ENCODE results near the gene FGF2. TPM values are rescaled to one million over a fixed set of nuclear protein-coding genes. Genes with fewer than 3 reads are reported as not detected.

FGF2 gene
- total RNA-seq, 1 experiment from 2014 or later = 99.0 TPM

DNA sequence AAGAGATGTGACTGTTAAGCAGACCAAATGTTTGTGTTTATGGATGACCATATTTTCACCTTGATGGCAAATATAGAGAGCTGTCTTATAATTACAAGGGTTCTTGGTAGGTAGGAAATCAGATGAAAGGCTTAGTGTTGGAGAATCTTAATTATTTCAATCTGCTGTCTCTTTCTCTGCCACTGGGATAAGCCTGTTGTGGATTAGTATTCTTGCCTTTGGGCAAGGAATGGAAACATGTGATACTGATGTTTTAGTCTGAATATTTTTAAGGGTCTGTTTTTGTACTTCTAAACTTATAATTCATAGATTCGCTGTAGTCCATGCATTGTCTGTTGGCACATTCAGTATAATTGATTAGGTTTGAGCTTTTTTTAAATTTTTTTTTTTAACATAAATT is 119.5 kb downstream of the FGF2 start:
- H3K4me1 ChIP-seq (ENCODE audit: insufficient read depth, low read length) = no peaks in the 10 kb centered on the region
- H4K8ac ChIP-seq (replicated peaks; ENCODE audit: insufficient read length, low read depth, low read length) = no peak overlapping the region
- no peak overlapping the region for H3K27ac ChIP-seq (ENCODE audit: insufficient read length, low read depth, low read length)
- no peaks in the 10 kb centered on the region; the same call in 1 of the 2 replicates for H3K27me3 Mint-ChIP-seq (ENCODE audit: low read depth)
- no peaks in the 10 kb centered on the region for H3K9me3 ChIP-seq (ENCODE audit: control insufficient read depth, low read depth, low read length)
- H4K91ac ChIP-seq (ENCODE audit: insufficient read length, low read depth, low read length) = no peak overlapping the region
- H3K36me3 Mint-ChIP-seq (ENCODE audit: insufficient read depth in 1 of 3, low read depth in 3 of 3) = peaks cover 45 to 72% (median 70%) of the 10 kb centered on the region in 3 experiments
- peaks cover 15 to 23% of the 10 kb centered on the region in 2 experiments for H3K9me3 Mint-ChIP-seq
- H3K9ac ChIP-seq (ENCODE audit: extremely low read depth, insufficient read length, low read length) = no peak overlapping the region
- H3T11ph ChIP-seq (ENCODE audit: low read length) = no peak overlapping the region
- H3K4ac ChIP-seq (ENCODE audit: low read depth, low read length) = no peak overlapping the region
- no peak overlapping the region for H3K4me3 Mint-ChIP-seq
- H3K14ac ChIP-seq (ENCODE audit: insufficient read depth, low read length) = no peak overlapping the region
- no peaks in the 10 kb centered on the region for H3K79me1 ChIP-seq (ENCODE audit: insufficient read depth, low read depth, low read length, poor library complexity, severe bottlenecking)
- H3K56ac ChIP-seq (ENCODE audit: insufficient read length, low read depth, low read length) = no peak overlapping the region
- no peak overlapping the region for H3K18ac ChIP-seq (ENCODE audit: insufficient read length, low read depth, low read length)
- TF ChIP-seq, protein P1, sequence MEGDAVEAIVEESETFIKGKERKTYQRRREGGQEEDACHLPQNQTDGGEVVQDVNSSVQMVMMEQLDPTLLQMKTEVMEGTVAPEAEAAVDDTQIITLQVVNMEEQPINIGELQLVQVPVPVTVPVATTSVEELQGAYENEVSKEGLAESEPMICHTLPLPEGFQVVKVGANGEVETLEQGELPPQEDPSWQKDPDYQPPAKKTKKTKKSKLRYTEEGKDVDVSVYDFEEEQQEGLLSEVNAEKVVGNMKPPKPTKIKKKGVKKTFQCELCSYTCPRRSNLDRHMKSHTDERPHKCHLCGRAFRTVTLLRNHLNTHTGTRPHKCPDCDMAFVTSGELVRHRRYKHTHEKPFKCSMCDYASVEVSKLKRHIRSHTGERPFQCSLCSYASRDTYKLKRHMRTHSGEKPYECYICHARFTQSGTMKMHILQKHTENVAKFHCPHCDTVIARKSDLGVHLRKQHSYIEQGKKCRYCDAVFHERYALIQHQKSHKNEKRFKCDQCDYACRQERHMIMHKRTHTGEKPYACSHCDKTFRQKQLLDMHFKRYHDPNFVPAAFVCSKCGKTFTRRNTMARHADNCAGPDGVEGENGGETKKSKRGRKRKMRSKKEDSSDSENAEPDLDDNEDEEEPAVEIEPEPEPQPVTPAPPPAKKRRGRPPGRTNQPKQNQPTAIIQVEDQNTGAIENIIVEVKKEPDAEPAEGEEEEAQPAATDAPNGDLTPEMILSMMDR (conservative IDR thresholded peaks at IDR 0.05) = no peak
- no peak overlapping the region for H2BK15ac ChIP-seq (ENCODE audit: low read depth, low read length)
- no CpG with 5 or more reads among the region's 1 CpG for WGBS (ENCODE audit: extremely low coverage, insufficient read length, low lambda C conversion rate)
- no peak overlapping the region for H3K27ac Mint-ChIP-seq
- no peaks in the 10 kb centered on the region for H3K79me2 ChIP-seq (ENCODE audit: insufficient read depth, low read length)
- no peak overlapping the region for H2AFZ ChIP-seq (ENCODE audit: low read length)
- no peak overlapping the region for H2BK12ac ChIP-seq (ENCODE audit: insufficient read length, low read depth, low read length)
- H3K4me1 Mint-ChIP-seq = no peaks in the 10 kb centered on the region
- H3K23me2 ChIP-seq (ENCODE audit: insufficient read length, low read depth, low read length, poor library complexity, severe bottlenecking) = no peaks in the 10 kb centered on the region
- no peak for DNase-seq
- H4K5ac ChIP-seq (ENCODE audit: insufficient read length, low read depth, low read length) = no peak overlapping the region
- H3K23ac ChIP-seq (ENCODE audit: insufficient read length, low read depth, low read length) = no peak overlapping the region
- no peak overlapping the region for H2BK20ac ChIP-seq (ENCODE audit: low read depth, low read length, poor library complexity, severe bottlenecking)
- no peaks in the 10 kb centered on the region for H3K27me3 ChIP-seq (ENCODE audit: insufficient read depth, low read length)
- H2AK5ac ChIP-seq (ENCODE audit: insufficient read length, low read length) = no peak overlapping the region
- no peak overlapping the region for H3K4me2 ChIP-seq (ENCODE audit: insufficient read depth, insufficient read length, low read length)
- no peak overlapping the region for H2BK5ac ChIP-seq (ENCODE audit: insufficient read length, low read length)
- H4K20me1 ChIP-seq (ENCODE audit: control insufficient read depth, insufficient read depth, insufficient read length) = no peaks in the 10 kb centered on the region
- H2BK120ac ChIP-seq (ENCODE audit: low read depth, low read length, poor library complexity, severe bottlenecking) = no peak overlapping the region

Other genes with a start within 250 kb of the FGF2 start
- gene IL21, start 205.8 kb upstream of the FGF2 start, total RNA-seq (2021) = not detected in 2 replicates
- gene BBS12, start 94.1 kb upstream of the FGF2 start, total RNA-seq (2021) = 1.2 and 2.4 TPM in 2 replicates
- 3.9 and 4.0 TPM in 2 replicates for gene NUDT6, start 95.8 kb downstream of the FGF2 start, total RNA-seq (2021)

Data from H9 (cell line).